Measurements from ENCODE around the gene YTHDC1.

GRCh38 chr4:68366600-68366999 is 16.7 kb upstream of the YTHDC1 start:
- no peak for TF ChIP-seq CTCF (conservative IDR thresholded peaks at IDR 0.05; ENCODE audit: low read length)
- no peak for TF ChIP-seq EZH2phosphoT487 (IDR thresholded peaks at IDR 0.05; ENCODE audit: borderline replicate concordance)

Measured in Loucy (cell line).